GM18519 (cell line): Measurements from ENCODE around the gene CTF1.
"Not testable (repeated sequence)": the region's sequence is repeated elsewhere in the genome, so short reads cannot be mapped to it uniquely, and the experiment has no call there.

Experiments used
- ATAC-seq: cut with Tn5 transposase; IDR thresholded peaks from one replicate; pipeline ENCODE4 v1.9.1; 2021; ENCODE audit warnings: mild to moderate bottlenecking, moderate library complexity; ENCODE audit not compliant: unreplicated experiment, low FRiP score

The CTF1 gene

GRCh38 chr16:30886145-30886544, 10.3 kb upstream of the CTF1 start:
- ATAC-seq = no peak

DNA sequence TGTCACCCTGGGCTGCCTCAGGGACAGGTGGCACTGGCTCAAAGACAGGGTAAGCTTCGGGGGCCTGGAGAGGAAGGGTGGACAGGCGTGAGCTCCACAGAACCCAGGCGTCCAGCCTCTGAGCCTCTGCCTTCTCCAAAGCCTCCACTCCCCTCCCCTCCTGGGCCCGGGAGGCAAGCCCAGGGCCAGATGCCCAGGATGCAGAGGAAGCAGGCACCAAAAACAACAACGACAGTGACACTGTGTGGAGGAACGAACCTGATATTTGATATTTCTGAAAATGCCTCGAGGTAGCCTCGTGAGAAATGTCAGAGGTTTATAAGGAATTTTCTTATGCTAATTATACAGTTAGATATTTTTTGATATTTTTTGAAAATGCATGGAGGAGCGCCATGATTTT, 8.5 kb upstream of the CTF1 start:
- no peak for ATAC-seq

DNA sequence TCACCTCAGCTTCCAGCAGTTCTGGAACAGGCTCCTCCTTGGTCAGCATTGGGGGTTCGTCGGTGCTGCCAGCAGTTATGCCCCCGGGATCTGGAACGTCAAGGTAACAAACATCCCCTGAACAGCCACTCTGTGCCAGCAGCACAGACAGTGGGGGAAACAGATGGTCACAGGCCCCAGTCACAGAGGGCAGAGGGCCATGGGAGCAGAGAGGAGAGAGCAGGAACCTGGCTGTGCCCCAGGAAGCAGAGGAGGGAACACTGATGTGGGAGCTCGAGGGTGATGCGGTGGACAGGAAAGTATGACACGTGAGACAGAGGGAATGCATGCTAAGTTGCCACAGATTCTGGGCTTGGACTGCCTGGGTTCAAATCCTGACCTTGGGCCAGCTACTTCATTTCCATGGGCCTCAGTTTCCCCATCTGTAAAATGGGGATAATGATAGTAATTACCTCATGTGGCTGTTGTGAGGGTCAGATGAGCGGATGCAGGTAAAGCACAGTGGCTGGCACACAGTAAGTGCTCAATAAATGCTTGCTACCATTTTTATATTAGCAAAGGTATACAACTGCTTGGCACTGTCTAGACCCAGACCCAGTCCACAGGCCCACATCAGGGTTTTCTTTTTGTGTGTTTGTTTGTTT, 7.4 kb upstream of the CTF1 start:
- ATAC-seq = no peak

DNA sequence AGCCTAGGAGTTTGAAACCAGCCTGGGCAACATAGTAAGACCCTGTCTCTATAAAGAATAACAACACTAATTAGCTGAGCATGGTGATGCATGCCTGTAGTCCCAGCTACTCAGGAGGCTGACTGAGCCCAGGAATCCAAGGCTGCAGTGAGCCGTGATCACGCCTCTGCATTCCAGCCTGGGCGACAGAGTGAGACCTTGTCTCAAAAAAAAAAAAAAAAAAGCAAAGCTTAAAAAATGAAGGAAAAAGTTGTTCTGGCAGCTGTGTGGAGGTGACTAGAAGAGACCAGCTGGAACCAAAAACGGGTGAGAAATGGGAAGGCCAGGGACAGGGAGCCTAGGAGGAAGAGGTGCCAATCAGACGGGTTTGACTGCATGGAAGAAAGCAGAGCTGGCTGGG, 6.7 kb upstream of the CTF1 start:
- ATAC-seq = no peak

DNA sequence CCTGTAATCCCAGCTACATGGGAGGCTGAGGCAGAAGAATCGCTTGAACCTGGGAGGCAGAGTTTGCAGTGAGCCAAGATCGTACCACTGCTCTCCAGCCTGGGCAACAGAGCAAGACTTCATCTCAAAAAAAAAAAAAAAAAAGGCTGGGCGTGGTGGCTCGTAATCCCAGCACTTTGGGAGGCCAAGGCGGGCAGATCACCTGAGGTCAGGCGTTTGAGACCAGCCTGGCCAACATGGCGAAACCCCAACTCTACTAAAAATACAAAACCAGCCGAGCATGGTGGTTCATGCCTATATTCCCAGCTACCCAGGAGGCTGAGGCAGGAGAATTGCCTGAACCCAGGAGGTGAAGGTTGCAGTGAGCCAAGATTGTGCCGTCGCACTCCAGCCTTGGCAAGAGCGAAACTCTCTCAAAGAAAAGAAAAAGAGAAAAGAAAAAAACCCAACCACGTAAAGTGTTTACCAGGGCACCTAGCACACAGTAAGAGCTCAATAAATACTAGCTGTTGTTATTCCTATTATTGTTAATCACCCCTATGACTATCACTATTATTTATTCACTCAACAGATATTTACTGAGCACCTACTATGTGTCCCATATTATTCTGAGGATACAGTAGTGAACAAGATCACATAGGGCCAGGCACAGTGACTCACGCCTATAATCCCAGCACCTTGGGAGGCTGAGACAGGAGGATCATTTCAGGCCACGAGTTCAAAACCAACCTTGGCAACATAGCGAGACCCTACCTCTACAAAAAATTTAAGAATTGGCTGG, 5.2 kb upstream of the CTF1 start:
- not testable (repeated sequence) for ATAC-seq

GRCh38 chr16:30892670-30893416, 3.6 kb upstream of the CTF1 start:
- no peak for ATAC-seq

DNA sequence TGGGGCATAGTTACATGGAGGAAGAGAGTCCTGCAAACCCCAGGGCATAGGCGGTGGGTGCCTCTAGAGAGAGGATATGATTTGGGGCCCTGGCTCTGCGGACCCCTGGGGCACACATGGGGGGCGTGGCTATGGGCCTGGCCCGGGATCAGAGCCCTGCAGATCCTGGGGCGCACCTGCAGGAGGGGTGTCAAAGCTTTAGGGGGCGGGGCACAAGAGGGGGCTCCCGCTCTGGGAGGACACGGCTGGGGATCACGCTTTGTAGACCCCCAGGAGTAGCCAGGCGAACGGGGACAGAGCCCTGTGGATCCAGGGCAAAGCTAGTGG, 3.0 kb upstream of the CTF1 start:
- no peak for ATAC-seq

- ATAC-seq = peak; percentile 58
Observed at GRCh38 chr16:30893744-30894539, 2.5 kb upstream of the CTF1 start, which contains the start of gene BCL7C. TSS of gene BCL7C (minus strand) at chr16:30894077. CDS start at chr16:30893944, 133 bp downstream.

GRCh38 chr16:30894540-30895368, 1.7 kb upstream of the CTF1 start:
- no peak for ATAC-seq

DNA sequence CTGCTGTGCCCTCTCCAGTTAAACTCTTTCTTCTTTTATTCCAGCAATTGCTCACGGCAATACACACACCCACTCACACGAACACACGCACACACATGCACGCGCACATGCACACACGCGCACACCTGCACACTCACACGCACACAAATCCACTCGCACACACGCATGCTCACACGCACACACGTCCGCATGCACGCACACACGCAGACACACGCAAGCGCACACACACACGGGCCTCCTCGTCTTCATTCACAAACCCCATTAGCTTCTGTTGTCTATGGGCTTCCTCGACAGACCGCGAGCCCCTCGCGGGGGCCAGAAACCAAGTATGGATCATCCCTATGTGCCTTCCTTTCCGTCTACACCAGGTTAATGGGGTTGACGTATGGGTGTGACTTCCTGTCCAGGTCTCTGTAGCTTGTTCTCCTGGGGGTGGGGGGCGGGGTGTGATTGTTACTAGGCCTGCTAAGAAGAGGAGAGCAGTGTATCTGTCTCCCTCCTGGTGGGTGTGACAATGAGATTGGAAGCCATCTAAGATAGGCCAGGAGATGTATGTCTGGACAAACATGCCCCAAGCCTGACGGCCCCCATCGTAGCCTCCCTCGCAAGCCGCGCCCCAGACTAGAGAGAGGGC, 670 bp upstream of the CTF1 start:
- ATAC-seq = no peak

GRCh38 chr16:30896889-30897733, 697 bp downstream of the CTF1 start:
- peak; percentile 26 for ATAC-seq

DNA sequence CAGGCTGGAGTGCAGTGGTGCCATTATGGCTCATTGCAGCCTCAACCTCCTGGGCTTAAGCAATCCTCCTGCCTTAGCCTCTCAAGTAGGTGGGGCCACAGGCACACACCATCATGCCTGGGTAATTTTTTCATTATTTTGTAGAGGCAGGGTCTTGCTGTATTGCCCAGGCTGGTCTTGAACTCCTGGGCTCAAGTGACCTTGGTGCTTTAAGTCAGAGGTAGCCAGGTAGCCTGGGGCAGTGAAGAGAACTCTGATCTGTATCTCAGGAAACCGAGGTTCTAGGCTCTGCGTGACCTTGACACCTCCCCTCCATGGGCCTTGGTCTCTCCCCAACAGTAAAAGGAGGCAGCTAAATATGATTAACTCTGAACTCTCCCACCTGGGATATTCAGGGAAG, 3.4 kb downstream of the CTF1 start:
- no peak for ATAC-seq

GRCh38 chr16:30900588-30900987, 4.2 kb downstream of the CTF1 start:
- ATAC-seq = no peak

DNA sequence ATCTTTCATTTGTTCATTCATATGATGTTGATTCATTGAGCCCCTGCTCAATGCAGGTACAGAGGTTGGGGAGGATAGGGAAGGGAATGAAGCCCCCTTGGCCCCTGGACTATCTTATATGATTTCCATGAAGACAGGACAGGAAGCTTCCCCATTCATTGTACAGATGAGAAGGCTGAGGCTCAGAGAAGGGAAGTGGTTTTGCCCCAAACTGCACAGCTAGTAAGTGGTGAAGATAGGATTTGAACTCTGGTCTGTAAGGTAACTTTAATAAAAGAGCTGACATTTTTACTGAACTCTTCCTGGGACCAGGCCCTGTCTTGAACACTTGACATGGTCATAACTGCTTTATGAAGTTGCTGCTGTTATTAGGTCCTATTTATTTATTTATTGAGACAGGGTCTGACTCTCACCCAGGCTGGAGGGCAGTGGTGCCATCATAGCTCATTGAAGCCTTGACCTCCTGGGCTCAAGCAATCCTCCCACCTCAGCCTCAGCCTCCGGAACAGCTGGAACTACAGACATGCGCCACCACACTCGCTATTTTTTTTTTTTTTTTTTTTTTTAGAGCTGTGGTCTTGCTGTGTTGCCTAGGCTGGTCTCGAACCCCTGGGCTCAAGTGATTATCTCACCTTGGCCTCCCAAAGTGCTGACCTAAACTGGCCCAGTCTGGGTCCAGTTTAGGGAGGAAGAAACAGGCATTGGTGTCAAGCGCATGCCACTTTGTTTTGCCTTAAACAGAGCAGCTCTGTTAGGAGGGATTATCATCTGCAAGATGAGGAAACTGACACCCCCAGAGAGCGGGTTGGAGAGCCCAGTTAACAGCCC, 5.0 kb downstream of the CTF1 start:
- no peak for ATAC-seq

GRCh38 chr16:30902029-30902972, 5.9 kb downstream of the CTF1 start:
- ATAC-seq = peak; percentile 43

DNA sequence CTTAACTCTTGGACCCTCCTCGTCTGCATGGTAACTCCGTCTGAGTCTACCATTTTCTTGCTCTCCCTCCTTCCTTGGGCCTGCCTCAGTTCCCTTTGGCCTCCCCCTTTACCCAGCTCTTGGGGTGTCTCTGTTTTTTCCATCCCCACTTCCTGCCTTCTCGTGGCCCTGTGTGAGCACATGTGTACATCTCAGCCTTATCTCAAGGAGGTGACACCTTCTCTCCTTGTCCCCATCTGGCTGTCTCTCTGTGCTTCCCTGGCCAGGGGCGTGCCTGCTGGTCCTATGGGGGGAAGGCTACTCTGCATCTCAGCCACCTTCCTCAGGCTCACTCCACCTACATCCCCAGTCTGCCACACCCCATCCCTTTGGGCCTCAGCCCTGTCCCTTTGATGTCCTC, 6.6 kb downstream of the CTF1 start:
- ATAC-seq = no peak

DNA sequence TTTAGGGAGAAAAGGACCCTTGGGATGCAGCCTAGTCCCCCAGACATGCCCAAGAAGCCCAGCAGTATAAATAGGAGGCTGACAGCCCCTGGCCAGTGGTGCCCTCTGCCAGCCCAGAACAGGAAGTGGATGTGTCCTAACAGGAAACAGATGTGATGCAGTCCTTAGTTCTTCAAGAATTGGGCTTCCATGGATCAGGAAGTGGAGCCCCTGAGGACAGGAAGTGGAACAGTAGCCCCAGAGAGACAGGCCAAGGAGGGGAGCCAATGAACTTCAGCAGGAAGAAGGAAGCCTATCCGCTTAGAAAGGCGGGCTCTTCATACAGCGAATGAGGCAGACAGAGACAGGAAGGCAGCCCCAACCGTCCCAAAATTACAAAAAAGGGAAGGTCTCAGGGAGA, 7.2 kb downstream of the CTF1 start:
- ATAC-seq = no peak
